OCI-LY1 (cell line): ENCODE data around the gene LTA.

Source experiments
- EZH2 ChIP-seq: fragments of 200-600 bp; sonication (generic), shearing (Covaris generic); IDR thresholded peaks from 2 replicates; pipeline ENCODE4 v1.8.0; 2017; ENCODE audit warnings: borderline replicate concordance, mixed run types, mild to moderate bottlenecking, antibody characterized with exemption, low read length, moderate library complexity, mixed read lengths
- TF ChIP-seq, protein P1 (sequence below): fragments of 200-600 bp; sonication (generic), shearing (Covaris generic); IDR thresholded peaks from 2 replicates; pipeline ENCODE4 v1.5.1; 2017; ENCODE audit warnings: mild to moderate bottlenecking, antibody characterized with exemption, low read length, moderate library complexity, mixed read lengths

GRCh38 chr6:31558631-31559500 is 13.2 kb upstream of the LTA start:
- TF ChIP-seq, protein P1, sequence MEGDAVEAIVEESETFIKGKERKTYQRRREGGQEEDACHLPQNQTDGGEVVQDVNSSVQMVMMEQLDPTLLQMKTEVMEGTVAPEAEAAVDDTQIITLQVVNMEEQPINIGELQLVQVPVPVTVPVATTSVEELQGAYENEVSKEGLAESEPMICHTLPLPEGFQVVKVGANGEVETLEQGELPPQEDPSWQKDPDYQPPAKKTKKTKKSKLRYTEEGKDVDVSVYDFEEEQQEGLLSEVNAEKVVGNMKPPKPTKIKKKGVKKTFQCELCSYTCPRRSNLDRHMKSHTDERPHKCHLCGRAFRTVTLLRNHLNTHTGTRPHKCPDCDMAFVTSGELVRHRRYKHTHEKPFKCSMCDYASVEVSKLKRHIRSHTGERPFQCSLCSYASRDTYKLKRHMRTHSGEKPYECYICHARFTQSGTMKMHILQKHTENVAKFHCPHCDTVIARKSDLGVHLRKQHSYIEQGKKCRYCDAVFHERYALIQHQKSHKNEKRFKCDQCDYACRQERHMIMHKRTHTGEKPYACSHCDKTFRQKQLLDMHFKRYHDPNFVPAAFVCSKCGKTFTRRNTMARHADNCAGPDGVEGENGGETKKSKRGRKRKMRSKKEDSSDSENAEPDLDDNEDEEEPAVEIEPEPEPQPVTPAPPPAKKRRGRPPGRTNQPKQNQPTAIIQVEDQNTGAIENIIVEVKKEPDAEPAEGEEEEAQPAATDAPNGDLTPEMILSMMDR, result no peak
- no peak for TF ChIP-seq EZH2
